GM12878 (cell line): ENCODE results near the gene MTRF1L. TPM values are rescaled to one million over a fixed set of nuclear protein-coding genes. Genes with fewer than 3 reads are reported as not detected.

ENCODE experiments used
- CHD2 ChIP-seq: IDR thresholded peaks from 2 replicates; pipeline ENCODE4 v1.6.1; 2011; ENCODE audit warnings: low read depth, low read length, improper control_type of control experiment, borderline replicate concordance
- CREB1 ChIP-seq: IDR thresholded peaks from 2 replicates; pipeline ENCODE4 v1.6.1; 2012; ENCODE audit warnings: low read depth, mild to moderate bottlenecking, inconsistent platforms
- CREM ChIP-seq: IDR thresholded peaks from 2 replicates; pipeline ENCODE4 v1.6.1; 2014; ENCODE audit warnings: antibody characterized with exemption, low read depth
- EGR1 ChIP-seq, 2 experiments: IDR thresholded peaks; 1 replicate in 1 of 2; 2 replicates in 1 of 2; pipeline ENCODE4 v1.6.1; 2011 to 2012; ENCODE audit warnings: low read depth in 2 of 2, low read length in 2 of 2, borderline replicate concordance in 1 of 2, mild to moderate bottlenecking in 1 of 2, moderate library complexity in 1 of 2
- EZH2 ChIP-seq: IDR thresholded peaks from 2 replicates; pipeline ENCODE4 v1.6.1; 2012; ENCODE audit warnings: low read depth, mild to moderate bottlenecking, control low read depth, inconsistent platforms, low read length, borderline replicate concordance; ENCODE audit not compliant: control insufficient read depth
- FOXK2 ChIP-seq: fragments of 450-650 bp; IDR thresholded peaks from 2 replicates; pipeline ENCODE4 v1.6.1; 2017; ENCODE audit warnings: mild to moderate bottlenecking, moderate library complexity
- GABPA ChIP-seq: IDR thresholded peaks from 2 replicates; pipeline ENCODE4 v1.6.1; 2014; ENCODE audit warnings: antibody characterized with exemption, low read depth, mild to moderate bottlenecking, inconsistent platforms
- HDGF ChIP-seq: fragments of 450-650 bp; IDR thresholded peaks from 2 replicates; pipeline ENCODE4 v1.6.1; 2016; ENCODE audit warnings: antibody characterized with exemption
- IKZF1 ChIP-seq: fragments of 450-650 bp; conservative IDR thresholded peaks from 2 replicates; pipeline ENCODE4 v1.6.1; 2017; ENCODE audit warnings: antibody characterized with exemption, mild to moderate bottlenecking
- KAT2A ChIP-seq: conservative IDR thresholded peaks from 2 replicates; pipeline ENCODE4 v1.6.1; 2011; ENCODE audit warnings: low read depth, low read length; ENCODE audit not compliant: control insufficient read depth
- MYB ChIP-seq: fragments of 150-350 bp; IDR thresholded peaks from 2 replicates; pipeline ENCODE4 v1.6.1; 2014; ENCODE audit warnings: mild to moderate bottlenecking, low read depth, low read length, borderline replicate concordance
- NFYA ChIP-seq: IDR thresholded peaks from 2 replicates; pipeline ENCODE4 v1.6.1; 2011; ENCODE audit warnings: low read depth, mild to moderate bottlenecking, low read length, improper control_type of control experiment, borderline replicate concordance
- NFYB ChIP-seq: IDR thresholded peaks from 2 replicates; pipeline ENCODE4 v1.6.1; 2011; ENCODE audit warnings: low read depth, mild to moderate bottlenecking, low read length, improper control_type of control experiment, moderate library complexity; ENCODE audit not compliant: insufficient read depth
- NR2F1 ChIP-seq: fragments of 450-650 bp; conservative IDR thresholded peaks from 2 replicates; pipeline ENCODE4 v1.6.1; 2017; ENCODE audit warnings: mild to moderate bottlenecking
- PAX8 ChIP-seq: fragments of 450-650 bp; IDR thresholded peaks from 2 replicates; pipeline ENCODE4 v1.6.1; 2017; ENCODE audit warnings: mild to moderate bottlenecking, moderate library complexity
- PML ChIP-seq: IDR thresholded peaks from 2 replicates; pipeline ENCODE4 v1.6.1; 2012; ENCODE audit warnings: low read length, inconsistent platforms
- POLR2AphosphoS5 ChIP-seq: IDR thresholded peaks from 2 replicates; pipeline ENCODE4 v1.6.1; 2011; ENCODE audit warnings: mild to moderate bottlenecking, low read length, inconsistent platforms
- POU2F2 ChIP-seq: IDR thresholded peaks from 3 replicates; pipeline ENCODE4 v1.6.1; 2011; ENCODE audit warnings: low read depth, mild to moderate bottlenecking, low read length, borderline replicate concordance
- RB1 ChIP-seq: fragments of 450-650 bp; formaldehyde crosslinking; IDR thresholded peaks from 2 replicates; pipeline ENCODE4 v1.6.1; 2017; ENCODE audit warnings: mild to moderate bottlenecking, borderline replicate concordance
- RCOR1 ChIP-seq: conservative IDR thresholded peaks from 2 replicates; pipeline ENCODE4 v1.6.1; 2012; ENCODE audit warnings: low read depth, low read length, improper control_type of control experiment
- RELA ChIP-seq: fragments of 450-650 bp; IDR thresholded peaks from 2 replicates; pipeline ENCODE4 v1.8.0; 2014; ENCODE audit warnings: borderline replicate concordance; ENCODE audit not compliant: partially characterized antibody
- RFX5 ChIP-seq: IDR thresholded peaks from 2 replicates; pipeline ENCODE4 v1.6.1; 2011; ENCODE audit warnings: low read depth, low read length, improper control_type of control experiment
- SIN3A ChIP-seq: IDR thresholded peaks from 2 replicates; pipeline ENCODE4 v1.6.1; 2012; ENCODE audit warnings: low read depth, low read length, improper control_type of control experiment
- SMARCA5 ChIP-seq: fragments of 450-650 bp; IDR thresholded peaks from 2 replicates; pipeline ENCODE4 v1.6.1; 2017; ENCODE audit warnings: mild to moderate bottlenecking
- SREBF2 ChIP-seq: IDR thresholded peaks from 2 replicates; pipeline ENCODE4 v1.6.1; 2012; ENCODE audit warnings: mild to moderate bottlenecking, low read length
- SUPT20H ChIP-seq: IDR thresholded peaks from 2 replicates; pipeline ENCODE4 v1.6.1; 2011; ENCODE audit warnings: low read depth, mild to moderate bottlenecking, low read length, moderate library complexity, borderline replicate concordance; ENCODE audit not compliant: control insufficient read depth
- YY1 ChIP-seq: IDR thresholded peaks from 2 replicates; pipeline ENCODE4 v1.6.1; 2011; ENCODE audit warnings: low read depth, mild to moderate bottlenecking, low read length
- polyA plus RNA-seq, 11 experiments: library from polyadenylated mRNA; depleted of rRNA in 4 of 11; unstranded in 6 of 11; stranded (reverse) in 5 of 11; fragments of >200 nt; fragmentation: Nextera tagmentation in 4 of 11; fragmentation: Illumina TruSeq in 1 of 11; extraction: Ambion mirVana in 4 of 11; extraction: Trizol in 1 of 11; gene quantifications; 1 replicate in 1 of 11; 2 replicates in 10 of 11; pipeline versions ENCODE4 v1.2.1 to v1.2.3, GENCODE V29; 2011 to 2016; ENCODE audit warnings: inconsistent platforms in 2 of 11, missing spikeins in 2 of 11, low read depth in 1 of 11
- total RNA-seq, 4 experiments: library from RNA; depleted of rRNA in 3 of 4; stranded (reverse); fragments of >200 nt in 3 of 4; fragmentation: Illumina TruSeq in 1 of 4; extraction: Trizol in 1 of 4; gene quantifications; 2 replicates each; pipeline versions ENCODE4 v1.2.1 to v1.2.3, GENCODE V29; 2013 to 2021
- TF ChIP-seq, protein P1 (sequence below): IDR thresholded peaks from 2 replicates; pipeline ENCODE4 v1.6.1; 2012; ENCODE audit warnings: low read depth, low read length, improper control_type of control experiment
- TF ChIP-seq, protein P2 (sequence below): IDR thresholded peaks from 2 replicates; pipeline ENCODE4 v1.6.1; 2011; ENCODE audit warnings: borderline replicate concordance, low read depth, mild to moderate bottlenecking, moderate library complexity, mixed read lengths, low read length; ENCODE audit not compliant: insufficient read depth; ENCODE audit errors: extremely low read length

The MTRF1L gene
- total and polyA plus RNA-seq, 10 of the 15 experiments (the other 5 are each of a cell fraction or from before 2014, with no cell fraction given): 5.1 to 21.6 (median 16.1) TPM

DNA sequence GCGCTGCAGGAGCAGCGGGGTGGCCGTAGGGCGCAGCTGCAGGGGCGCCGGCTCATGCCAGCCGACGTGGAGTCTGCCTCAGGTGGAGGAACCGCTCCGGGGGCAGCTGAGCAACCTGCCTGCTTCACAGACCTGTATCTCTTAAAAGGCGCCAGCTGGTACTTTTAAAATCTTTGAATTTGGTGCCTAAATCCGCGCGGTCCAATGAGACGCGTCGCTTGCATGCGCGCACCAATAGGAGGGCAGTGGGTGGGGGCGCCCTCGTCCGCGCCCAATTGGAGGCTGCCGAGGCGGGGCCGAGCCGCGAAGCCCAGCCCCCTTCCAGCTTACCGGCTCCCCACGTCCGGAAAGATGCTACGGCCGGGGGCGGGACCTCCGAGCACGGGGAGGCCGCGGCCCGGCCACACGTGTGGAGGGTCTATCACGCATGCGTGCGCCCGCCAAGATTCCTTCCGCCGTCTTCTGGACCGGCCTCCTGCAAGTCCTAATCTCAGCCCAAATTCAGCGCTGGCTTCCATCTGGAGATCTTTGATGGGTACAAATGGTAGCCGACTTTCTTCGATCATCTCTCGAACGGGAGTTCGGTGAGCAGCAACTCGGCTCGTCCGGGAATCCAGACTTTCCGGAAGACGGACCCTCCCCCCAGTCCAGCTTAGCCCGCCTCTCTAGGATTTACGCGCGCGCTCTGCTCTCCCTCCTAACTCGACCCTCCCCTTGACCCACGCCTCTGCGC lies 19.4 kb downstream of the MTRF1L start, which contains the start of gene FBXO5 (continued):
- TF ChIP-seq RCOR1: no peak
- TF ChIP-seq CHD2: peak; percentile 94
- peak; percentile 29; the same call in 1 of the 2 replicates for TF ChIP-seq CREB1
- TF ChIP-seq EGR1 (IDR thresholded peaks at IDR 0.05; ENCODE audit: borderline replicate concordance in 1 of 2, low read depth in 2 of 2, low read length in 2 of 2): peak in 1 of 2 experiments; percentile 53; a peak in 1 of 3 replicates
- TF ChIP-seq GABPA: peak; percentile 56; the same call in 1 of the 2 replicates
- no peak for TF ChIP-seq MYB
- peak; percentile 100 for TF ChIP-seq SIN3A
- TF ChIP-seq YY1: peak; percentile 35; the same call in 1 of the 2 replicates
- TF ChIP-seq, protein P1, sequence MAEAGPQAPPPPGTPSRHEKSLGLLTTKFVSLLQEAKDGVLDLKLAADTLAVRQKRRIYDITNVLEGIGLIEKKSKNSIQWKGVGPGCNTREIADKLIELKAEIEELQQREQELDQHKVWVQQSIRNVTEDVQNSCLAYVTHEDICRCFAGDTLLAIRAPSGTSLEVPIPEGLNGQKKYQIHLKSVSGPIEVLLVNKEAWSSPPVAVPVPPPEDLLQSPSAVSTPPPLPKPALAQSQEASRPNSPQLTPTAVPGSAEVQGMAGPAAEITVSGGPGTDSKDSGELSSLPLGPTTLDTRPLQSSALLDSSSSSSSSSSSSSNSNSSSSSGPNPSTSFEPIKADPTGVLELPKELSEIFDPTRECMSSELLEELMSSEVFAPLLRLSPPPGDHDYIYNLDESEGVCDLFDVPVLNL: peak; percentile 93
- TF ChIP-seq NR2F1: peak; percentile 75
- peak; percentile 92 for TF ChIP-seq RB1
- peak; percentile 94; the same call in 1 of the 2 replicates for TF ChIP-seq IKZF1
- TF ChIP-seq, protein P2, sequence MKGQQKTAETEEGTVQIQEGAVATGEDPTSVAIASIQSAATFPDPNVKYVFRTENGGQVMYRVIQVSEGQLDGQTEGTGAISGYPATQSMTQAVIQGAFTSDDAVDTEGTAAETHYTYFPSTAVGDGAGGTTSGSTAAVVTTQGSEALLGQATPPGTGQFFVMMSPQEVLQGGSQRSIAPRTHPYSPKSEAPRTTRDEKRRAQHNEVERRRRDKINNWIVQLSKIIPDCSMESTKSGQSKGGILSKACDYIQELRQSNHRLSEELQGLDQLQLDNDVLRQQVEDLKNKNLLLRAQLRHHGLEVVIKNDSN: peak; percentile 33
- peak; percentile 18; the same call in 1 of the 2 replicates for TF ChIP-seq FOXK2
- TF ChIP-seq NFYB: peak; percentile 100
- TF ChIP-seq SUPT20H: no peak
- peak; percentile 86 for TF ChIP-seq PML
- TF ChIP-seq SMARCA5: peak; percentile 46; the same call in 1 of the 2 replicates
- no peak for TF ChIP-seq EZH2
- TF ChIP-seq KAT2A: no peak
- TF ChIP-seq CREM: no peak
- no peak for TF ChIP-seq HDGF
- TF ChIP-seq POU2F2: peak; percentile 78; the same call in 1 of the 3 replicates
- TF ChIP-seq POLR2AphosphoS5: peak; percentile 87
- TF ChIP-seq PAX8: no peak
- TF ChIP-seq RELA: no peak
- 0 out of 2 replicates have a peak, but pooled peaks have one; percentile 32 for TF ChIP-seq RFX5
- TF ChIP-seq NFYA: peak; percentile 66
- no peak for TF ChIP-seq SREBF2
